Measurements from ENCODE around the gene MPRIP.

The MPRIP gene

DNA sequence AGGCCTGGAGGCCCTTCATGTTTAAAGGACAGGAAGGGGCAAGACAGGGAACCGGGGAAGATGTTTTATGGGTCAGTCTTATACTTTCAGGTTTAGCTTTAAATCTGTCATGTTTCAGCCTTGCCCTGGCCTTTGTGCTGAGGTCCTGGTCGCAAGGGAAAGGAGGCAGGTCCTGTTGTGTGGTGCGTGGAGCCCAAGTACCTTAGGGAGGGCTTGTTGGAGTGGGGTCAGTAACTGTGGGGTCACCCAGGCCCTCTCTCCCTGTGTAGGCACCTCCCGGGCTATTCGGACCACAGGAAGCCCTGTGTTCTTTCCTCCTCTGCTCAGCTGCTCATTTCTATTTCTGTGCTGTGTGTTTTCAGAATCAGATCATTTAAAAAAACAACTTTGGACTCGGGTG is 42.7 kb downstream of the MPRIP start:
- no peak for DNase-seq (ENCODE audit: insufficient read length, low spot score)
- FAIRE-seq: no peak
- no peak for TF ChIP-seq POLR2A (IDR thresholded peaks at IDR 0.05; ENCODE audit: low read depth, low read length)

- no peak for FAIRE-seq
- no peak for DNase-seq (ENCODE audit: insufficient read length, low spot score)
- no peak for TF ChIP-seq POLR2A (IDR thresholded peaks at IDR 0.05; ENCODE audit: low read depth, low read length)
Measured at GRCh38 chr17:17086585-17086984, 44.3 kb downstream of the MPRIP start.

DNA sequence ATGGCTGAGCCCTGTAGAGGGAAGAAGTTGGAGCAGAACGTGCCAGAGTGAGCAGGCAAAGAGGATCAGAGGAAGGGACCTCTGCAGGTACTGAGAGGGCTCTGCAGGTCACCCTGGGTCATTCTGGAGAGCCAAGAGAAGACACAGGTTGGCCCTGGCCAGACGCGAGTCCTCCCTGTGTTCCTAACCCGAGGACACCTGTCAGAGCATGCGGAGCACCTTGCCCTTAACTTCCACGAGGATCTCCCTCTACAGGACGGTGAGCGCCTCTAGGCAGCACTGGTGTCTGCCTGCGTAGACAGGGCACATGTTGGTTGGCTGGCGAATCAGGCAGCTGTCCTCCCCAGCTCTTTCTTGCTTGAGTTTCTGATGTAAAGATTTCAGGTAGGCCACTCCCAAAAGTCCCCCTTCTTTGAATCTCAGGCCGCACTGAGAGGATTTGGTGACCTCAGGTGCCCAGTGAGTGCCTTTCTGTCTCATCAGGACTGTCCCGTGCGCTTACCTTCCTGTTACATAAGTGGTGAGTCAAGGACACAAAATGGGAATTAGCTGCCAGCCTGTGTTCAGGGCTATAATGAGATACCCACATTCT is 45.3 kb downstream of the MPRIP start:
- no peak for TF ChIP-seq POLR2A (IDR thresholded peaks at IDR 0.05; ENCODE audit: low read depth, low read length)
- no peak for DNase-seq (ENCODE audit: insufficient read length, low spot score)
- FAIRE-seq: no peak

DNA sequence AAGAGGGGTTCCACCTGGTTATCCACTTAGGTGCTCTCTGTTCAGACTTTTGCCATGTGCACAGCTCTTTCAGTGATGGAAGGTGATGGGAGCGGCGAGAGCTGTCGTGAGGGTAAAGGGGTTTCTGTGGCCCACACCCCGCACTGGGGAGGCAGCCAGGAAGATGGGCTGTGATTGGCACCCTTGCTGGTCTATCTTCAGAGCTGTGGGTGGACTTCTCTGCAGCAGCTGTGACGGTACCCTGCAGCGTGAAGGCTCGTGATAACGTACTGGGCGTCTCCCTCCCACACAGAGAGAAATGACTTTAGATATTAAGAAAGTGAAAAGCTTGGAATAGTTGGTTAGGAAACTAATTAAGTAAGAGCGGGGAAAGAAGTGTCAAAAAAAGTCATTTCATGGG is 45.8 kb downstream of the MPRIP start:
- no peak for FAIRE-seq
- no peak for TF ChIP-seq POLR2A (IDR thresholded peaks at IDR 0.05; ENCODE audit: low read depth, low read length)

GRCh38 chr17:17088541-17089525 is 46.6 kb downstream of the MPRIP start:
- FAIRE-seq (no peak), DNase-seq (ENCODE audit: insufficient read length, low spot score) (no peak)
- no peak for TF ChIP-seq POLR2A (IDR thresholded peaks at IDR 0.05; ENCODE audit: low read depth, low read length)

More for the DNA sequence above, 45.8 kb downstream of the MPRIP start:
- no peak for DNase-seq (ENCODE audit: insufficient read length, low spot score)

DNA sequence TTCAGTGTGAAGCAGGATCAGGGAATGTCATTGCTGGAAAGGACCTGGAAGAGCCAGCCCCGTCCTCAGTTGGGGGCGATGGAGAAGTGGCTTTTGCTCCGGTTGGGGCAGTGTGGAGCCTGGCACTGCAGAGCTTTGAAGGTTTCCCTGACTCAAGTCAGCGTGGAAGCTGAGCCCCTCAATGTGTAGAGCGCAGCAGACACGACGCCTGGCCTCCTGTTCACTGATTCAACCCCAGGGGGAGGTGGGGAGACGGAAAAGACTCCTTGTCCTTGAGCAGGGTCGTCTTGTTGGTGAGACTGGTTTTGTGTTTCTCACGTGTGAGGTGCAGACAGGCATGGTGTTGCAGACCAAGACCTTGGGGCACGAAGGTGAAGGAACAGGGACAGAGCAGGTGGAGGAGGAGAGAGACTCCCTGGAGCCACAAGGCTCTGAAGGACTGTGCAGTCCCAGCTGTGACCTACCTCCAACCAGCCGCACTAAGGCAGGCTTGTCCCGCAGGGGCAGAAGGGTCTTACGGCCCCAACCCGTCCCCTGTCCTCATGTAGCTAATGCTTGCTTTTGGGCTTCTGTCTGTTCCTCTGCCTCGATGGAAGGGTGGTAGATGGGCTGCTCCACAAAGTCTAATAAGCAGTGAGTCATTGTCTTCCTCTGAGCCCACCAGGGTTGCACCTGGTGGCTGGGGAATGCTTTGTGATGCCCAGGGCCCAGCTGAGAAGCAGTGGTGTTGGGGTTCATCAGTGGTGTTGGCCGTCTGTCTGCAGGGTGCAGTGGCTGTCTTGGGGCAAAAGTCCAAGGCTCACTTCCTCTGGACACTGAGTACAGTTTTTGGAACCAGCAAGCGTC is 47.8 kb downstream of the MPRIP start:
- DNase-seq (ENCODE audit: insufficient read length, low spot score): no peak
- no peak for TF ChIP-seq POLR2A (IDR thresholded peaks at IDR 0.05; ENCODE audit: low read depth, low read length)
- no peak for FAIRE-seq

- no peak for DNase-seq (ENCODE audit: insufficient read length, low spot score)
- no peak for FAIRE-seq
- no peak for TF ChIP-seq POLR2A (IDR thresholded peaks at IDR 0.05; ENCODE audit: low read depth, low read length)
Measured at GRCh38 chr17:17090642-17091103, 48.4 kb downstream of the MPRIP start.

- DNase-seq (ENCODE audit: insufficient read length, low spot score) (no peak), FAIRE-seq (no peak)
- no peak for TF ChIP-seq POLR2A (IDR thresholded peaks at IDR 0.05; ENCODE audit: low read depth, low read length)
Measured at GRCh38 chr17:17091276-17091675, 49.0 kb downstream of the MPRIP start.

GRCh38 chr17:17091856-17092756 is 49.8 kb downstream of the MPRIP start:
- TF ChIP-seq POLR2A (IDR thresholded peaks at IDR 0.05; ENCODE audit: low read depth, low read length): no peak
- DNase-seq (ENCODE audit: insufficient read length, low spot score): no peak
- FAIRE-seq: no peak

DNA sequence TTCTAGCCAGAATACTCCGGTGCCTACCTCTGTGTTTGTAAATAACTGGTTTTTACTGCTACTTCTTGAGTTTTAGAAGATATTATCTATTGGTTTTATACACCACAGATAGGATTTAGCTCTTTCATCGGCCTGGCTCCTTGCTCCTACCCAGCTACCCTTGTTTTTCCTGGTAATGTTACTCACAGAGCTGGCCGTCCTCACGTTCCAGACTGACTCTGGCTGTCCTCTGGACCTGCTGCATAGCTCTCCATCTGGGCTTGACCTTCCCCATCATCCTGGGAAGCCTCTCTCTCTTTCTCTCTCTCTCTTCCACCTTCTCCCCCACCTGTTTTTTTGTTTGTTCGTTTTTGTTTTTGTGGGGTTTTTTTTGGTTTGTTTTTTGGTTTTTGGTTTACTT is 51.5 kb downstream of the MPRIP start:
- DNase-seq (ENCODE audit: insufficient read length, low spot score) (no peak), FAIRE-seq (no peak)
- TF ChIP-seq POLR2A (IDR thresholded peaks at IDR 0.05; ENCODE audit: low read depth, low read length): no peak

- TF ChIP-seq POLR2A (IDR thresholded peaks at IDR 0.05; ENCODE audit: low read depth, low read length): no peak
- no peak for DNase-seq (ENCODE audit: insufficient read length, low spot score)
Measured at GRCh38 chr17:17096438-17097178, 54.4 kb downstream of the MPRIP start.

GRCh38 chr17:17097763-17098345 is 55.6 kb downstream of the MPRIP start:
- no peak for TF ChIP-seq POLR2A (IDR thresholded peaks at IDR 0.05; ENCODE audit: low read depth, low read length)
- FAIRE-seq (no peak), DNase-seq (ENCODE audit: insufficient read length, low spot score) (no peak)

More at GRCh38 chr17:17096438-17097178, 54.4 kb downstream of the MPRIP start:
- FAIRE-seq: no peak

Data from H54 (cell line).